Ishikawa (cell line): Measurements from ENCODE around the gene PPP1R12A.

Experiments
- CEBPB ChIP-seq: IDR thresholded peaks from 2 replicates; pipeline ENCODE4 v1.6.1; 2012
- CREB1 ChIP-seq: IDR thresholded peaks from 2 replicates; pipeline ENCODE4 v1.6.1; 2012; ENCODE audit warnings: low read depth
- EGR1 ChIP-seq: IDR thresholded peaks from 2 replicates; pipeline ENCODE4 v1.6.1; 2012
- EP300 ChIP-seq: IDR thresholded peaks from 2 replicates; pipeline ENCODE4 v1.6.1; 2012; ENCODE audit warnings: borderline replicate concordance
- FOXM1 ChIP-seq: IDR thresholded peaks from 2 replicates; pipeline ENCODE4 v1.6.1; 2012; ENCODE audit warnings: low read depth, borderline replicate concordance
- MAX ChIP-seq: IDR thresholded peaks from 2 replicates; pipeline ENCODE4 v1.6.1; 2012
- NFIC ChIP-seq: IDR thresholded peaks from 2 replicates; pipeline ENCODE4 v1.6.1; 2012
- RAD21 ChIP-seq: IDR thresholded peaks from 2 replicates; pipeline ENCODE4 v1.6.1; 2012; ENCODE audit warnings: low read depth
- REST ChIP-seq: IDR thresholded peaks from 2 replicates; pipeline ENCODE4 v1.6.1; 2012; ENCODE audit warnings: low read depth, mild to moderate bottlenecking
- TAF1 ChIP-seq: IDR thresholded peaks from 2 replicates; pipeline ENCODE4 v1.6.1; 2012; ENCODE audit warnings: low read depth, mild to moderate bottlenecking
- TCF12 ChIP-seq: IDR thresholded peaks from 2 replicates; pipeline ENCODE4 v1.6.1; 2012; ENCODE audit warnings: low read depth
- TEAD4 ChIP-seq: IDR thresholded peaks from 2 replicates; pipeline ENCODE4 v1.6.1; 2012
- USF1 ChIP-seq: IDR thresholded peaks from 2 replicates; pipeline ENCODE4 v1.6.1; 2012
- YY1 ChIP-seq: IDR thresholded peaks from 2 replicates; pipeline ENCODE4 v1.6.1; 2012; ENCODE audit warnings: low read depth
- ZBTB7A ChIP-seq: IDR thresholded peaks from 2 replicates; pipeline ENCODE4 v1.6.1; 2012; ENCODE audit warnings: low read depth

PPP1R12A gene

GRCh38 chr12:79961411-79961810, 26.5 kb upstream of the PPP1R12A start:
- TF ChIP-seq USF1: no peak

- no peak for TF ChIP-seq CREB1
- TF ChIP-seq TEAD4: no peak
- TF ChIP-seq EP300: no peak
- TF ChIP-seq NFIC: no peak
- no peak for TF ChIP-seq REST
- no peak for TF ChIP-seq TAF1
- TF ChIP-seq FOXM1: no peak
- no peak for TF ChIP-seq EGR1
- TF ChIP-seq TCF12: no peak
- TF ChIP-seq RAD21: no peak
- no peak for TF ChIP-seq MAX
Observed at GRCh38 chr12:79959484-79959883, 24.6 kb upstream of the PPP1R12A start.

- no peak for TF ChIP-seq EGR1
- no peak for TF ChIP-seq NFIC
- TF ChIP-seq MAX: no peak
- TF ChIP-seq TAF1: no peak
- TF ChIP-seq EP300: no peak
- no peak for TF ChIP-seq YY1
- TF ChIP-seq TCF12: no peak
- no peak for TF ChIP-seq TEAD4
- TF ChIP-seq USF1: no peak
- no peak for TF ChIP-seq CEBPB
- TF ChIP-seq ZBTB7A: no peak
Observed at GRCh38 chr12:79956896-79957295, 22.0 kb upstream of the PPP1R12A start.

- TF ChIP-seq NFIC: no peak
- no peak for TF ChIP-seq TCF12
- no peak for TF ChIP-seq ZBTB7A
- TF ChIP-seq TEAD4: no peak
- TF ChIP-seq RAD21: no peak
- TF ChIP-seq USF1: no peak
- no peak for TF ChIP-seq CREB1
- TF ChIP-seq MAX: no peak
- no peak for TF ChIP-seq EGR1
- no peak for TF ChIP-seq EP300
- no peak for TF ChIP-seq FOXM1
- no peak for TF ChIP-seq CEBPB
- no peak for TF ChIP-seq YY1
- no peak for TF ChIP-seq TAF1
Observed at GRCh38 chr12:79955561-79955960, 20.7 kb upstream of the PPP1R12A start.

- TF ChIP-seq USF1 (no peak), ZBTB7A (no peak), CREB1 (no peak), NFIC (no peak), TAF1 (no peak), FOXM1 (no peak), EP300 (no peak), CEBPB (no peak), YY1 (no peak), EGR1 (no peak), TCF12 (no peak), REST (no peak), TEAD4 (no peak), RAD21 (no peak), MAX (no peak)
Observed at GRCh38 chr12:79954037-79954610, 19.2 kb upstream of the PPP1R12A start.
